Glutamatergic neuron (in vitro differentiated cells): Measurements from ENCODE around the gene BLID. TPM values are rescaled to one million over a fixed set of nuclear protein-coding genes. Genes with fewer than 3 reads are reported as not detected.

Experiments used
- DNase-seq: peaks from one replicate; pipeline ENCODE4 v3.0.0; 2022
- H3K27ac Mint-ChIP-seq: one replicate; pipeline ENCODE4 v1.8.0; 2020; ENCODE audit warnings: mild to moderate bottlenecking, mixed read lengths, inconsistent platforms; ENCODE audit not compliant: unreplicated experiment
- H3K27me3 Mint-ChIP-seq: one replicate; pipeline ENCODE4 v1.8.0; 2020; ENCODE audit warnings: mild to moderate bottlenecking, moderate library complexity, mixed read lengths, inconsistent platforms; ENCODE audit not compliant: unreplicated experiment
- H3K36me3 Mint-ChIP-seq: one replicate; pipeline ENCODE4 v1.8.0; 2020; ENCODE audit warnings: mild to moderate bottlenecking, mixed read lengths, inconsistent platforms; ENCODE audit not compliant: unreplicated experiment
- H3K4me1 Mint-ChIP-seq: one replicate; pipeline ENCODE4 v1.8.0; 2020; ENCODE audit warnings: mild to moderate bottlenecking, low read depth, mixed read lengths, inconsistent platforms; ENCODE audit not compliant: unreplicated experiment
- H3K4me3 Mint-ChIP-seq: one replicate; pipeline ENCODE4 v1.8.0; 2020; ENCODE audit warnings: mild to moderate bottlenecking, mixed read lengths, inconsistent platforms; ENCODE audit not compliant: unreplicated experiment
- H3K9me3 Mint-ChIP-seq: one replicate; pipeline ENCODE4 v1.8.0; 2020; ENCODE audit warnings: mild to moderate bottlenecking, moderate library complexity, mixed read lengths, inconsistent platforms; ENCODE audit not compliant: unreplicated experiment
- total RNA-seq: library from RNA; stranded (reverse); fragmentation: NEBNext Ultra II Directional; extraction: Animal tissue kit (Norgen Biotek cat#: 25700); gene quantifications from one replicate; pipeline ENCODE4 v1.2.1, GENCODE V29; 2021; ENCODE audit not compliant: unreplicated experiment
- TF ChIP-seq, protein P1 (sequence below): fragments of 200-600 bp; sonication (generic); IDR thresholded peaks from one replicate; pipeline ENCODE4 v1.5.0; 2021; ENCODE audit not compliant: partially characterized antibody, unreplicated experiment

BLID gene
- total RNA-seq, 1 donor from 2014 or later = not detected

DNA sequence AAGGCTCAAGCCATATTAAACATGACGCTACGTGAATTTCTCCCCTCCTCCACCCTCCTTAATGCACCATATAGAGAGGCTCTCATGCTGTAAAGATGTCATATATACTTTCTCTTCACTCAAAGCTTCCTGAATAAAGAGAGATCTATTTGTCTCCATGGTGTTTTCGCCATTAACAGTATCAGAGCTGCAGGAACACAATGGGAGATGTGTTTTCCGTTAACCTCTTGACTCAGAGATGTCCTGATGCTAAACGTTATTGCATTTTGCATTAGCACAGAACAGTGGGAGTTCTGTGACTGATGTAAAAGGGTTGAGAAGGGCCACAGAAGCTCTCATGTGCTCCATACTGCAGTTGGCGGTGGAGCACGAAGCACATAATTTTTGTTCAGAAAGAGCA is 25.7 kb upstream of the BLID start:
- H3K27ac Mint-ChIP-seq = no peak overlapping the region
- H3K4me3 Mint-ChIP-seq = no peak overlapping the region
- TF ChIP-seq, protein P1, sequence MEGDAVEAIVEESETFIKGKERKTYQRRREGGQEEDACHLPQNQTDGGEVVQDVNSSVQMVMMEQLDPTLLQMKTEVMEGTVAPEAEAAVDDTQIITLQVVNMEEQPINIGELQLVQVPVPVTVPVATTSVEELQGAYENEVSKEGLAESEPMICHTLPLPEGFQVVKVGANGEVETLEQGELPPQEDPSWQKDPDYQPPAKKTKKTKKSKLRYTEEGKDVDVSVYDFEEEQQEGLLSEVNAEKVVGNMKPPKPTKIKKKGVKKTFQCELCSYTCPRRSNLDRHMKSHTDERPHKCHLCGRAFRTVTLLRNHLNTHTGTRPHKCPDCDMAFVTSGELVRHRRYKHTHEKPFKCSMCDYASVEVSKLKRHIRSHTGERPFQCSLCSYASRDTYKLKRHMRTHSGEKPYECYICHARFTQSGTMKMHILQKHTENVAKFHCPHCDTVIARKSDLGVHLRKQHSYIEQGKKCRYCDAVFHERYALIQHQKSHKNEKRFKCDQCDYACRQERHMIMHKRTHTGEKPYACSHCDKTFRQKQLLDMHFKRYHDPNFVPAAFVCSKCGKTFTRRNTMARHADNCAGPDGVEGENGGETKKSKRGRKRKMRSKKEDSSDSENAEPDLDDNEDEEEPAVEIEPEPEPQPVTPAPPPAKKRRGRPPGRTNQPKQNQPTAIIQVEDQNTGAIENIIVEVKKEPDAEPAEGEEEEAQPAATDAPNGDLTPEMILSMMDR = no peak
- peaks cover 2% of the 10 kb centered on the region for H3K27me3 Mint-ChIP-seq
- DNase-seq = no peak
- no peaks in the 10 kb centered on the region for H3K9me3 Mint-ChIP-seq
- H3K36me3 Mint-ChIP-seq = no peaks in the 10 kb centered on the region
- H3K4me1 Mint-ChIP-seq = no peaks in the 10 kb centered on the region

DNA sequence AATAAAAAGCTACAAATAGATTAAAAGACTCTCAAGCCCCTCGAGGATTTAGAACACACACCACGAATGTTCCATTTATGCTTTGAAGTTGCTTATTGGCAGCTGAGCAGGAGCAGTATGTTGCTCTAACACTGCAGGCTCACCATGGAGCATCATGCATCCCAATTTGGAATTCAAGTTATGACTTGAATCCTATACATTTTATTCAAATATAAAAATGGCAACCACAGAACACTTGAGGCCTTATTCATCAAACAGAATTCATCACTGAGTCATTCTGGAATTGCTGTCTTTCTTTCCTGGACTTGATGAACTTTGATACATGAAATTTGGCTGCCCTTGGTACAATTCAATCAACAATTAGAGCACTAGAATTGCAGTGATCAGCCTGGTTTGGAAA is 24.5 kb upstream of the BLID start:
- Mint-ChIP-seq H3K27me3 (peaks cover 2% of the 10 kb centered on the region), H3K27ac (no peak overlapping the region), H3K9me3 (no peaks in the 10 kb centered on the region), H3K4me3 (no peak overlapping the region), H3K36me3 (no peaks in the 10 kb centered on the region), H3K4me1 (no peaks in the 10 kb centered on the region)
- no peak for DNase-seq
- TF ChIP-seq, protein P1 = no peak

DNA sequence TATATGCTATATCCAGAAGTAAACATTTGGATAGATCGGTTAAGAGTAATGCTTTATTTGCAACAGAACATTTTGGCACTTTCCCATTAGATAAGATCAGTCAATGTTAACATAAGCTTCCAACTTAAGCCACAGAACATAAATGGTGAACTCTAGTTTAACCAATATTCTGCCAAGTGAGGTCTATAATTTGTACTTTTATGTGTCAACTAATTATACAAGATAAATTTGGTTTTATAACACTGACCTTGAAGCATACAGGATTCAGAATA is 23.5 kb upstream of the BLID start:
- Mint-ChIP-seq H3K27ac (no peak overlapping the region), H3K9me3 (no peaks in the 10 kb centered on the region), H3K36me3 (no peaks in the 10 kb centered on the region), H3K4me3 (no peak overlapping the region), H3K4me1 (no peaks in the 10 kb centered on the region), H3K27me3 (peaks cover 2% of the 10 kb centered on the region)
- TF ChIP-seq, protein P1 = no peak
- DNase-seq = no peak

DNA sequence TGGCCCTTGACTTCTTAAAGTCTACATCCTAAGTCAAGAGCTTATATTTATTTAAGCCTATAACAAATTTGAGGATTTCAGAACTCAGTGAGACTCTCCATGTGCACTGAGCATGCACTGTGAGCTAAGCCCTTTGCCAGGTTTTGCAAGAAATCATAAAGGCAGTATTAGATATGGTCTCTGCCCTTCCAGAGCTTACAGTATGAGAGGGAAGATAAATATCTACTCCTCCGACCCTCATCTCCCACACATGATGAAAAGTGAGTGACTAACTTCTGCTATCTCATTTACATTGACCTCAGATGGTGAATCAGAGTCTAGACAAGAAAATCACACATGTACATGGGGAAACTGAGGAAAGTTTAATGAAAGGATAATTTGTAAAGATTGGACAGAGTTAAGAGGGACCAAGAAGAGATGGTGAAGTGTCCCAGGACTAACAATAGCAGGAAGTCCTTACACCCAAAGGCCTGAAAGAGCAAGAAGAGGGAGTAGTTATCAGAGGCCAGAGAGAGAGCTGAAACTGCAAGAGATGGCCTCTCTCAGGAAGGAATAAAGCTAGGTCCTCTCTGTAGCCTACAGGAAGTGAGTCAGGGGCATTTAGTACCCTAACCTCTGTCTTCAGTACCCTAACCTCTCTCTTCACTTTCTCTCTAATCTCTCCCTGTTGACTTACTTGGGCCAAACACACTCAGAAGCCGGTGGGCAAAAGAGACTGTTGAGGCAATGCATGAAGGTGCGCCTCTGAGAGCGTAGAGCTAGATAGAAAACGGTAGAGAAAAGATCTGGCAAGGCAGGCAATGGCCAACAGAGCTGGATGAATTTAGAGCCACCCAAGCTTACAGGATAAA is 23.0 kb upstream of the BLID start:
- TF ChIP-seq, protein P1 = no peak
- H3K36me3 Mint-ChIP-seq = no peaks in the 10 kb centered on the region
- H3K4me3 Mint-ChIP-seq = no peak overlapping the region
- no peaks in the 10 kb centered on the region for H3K9me3 Mint-ChIP-seq
- H3K4me1 Mint-ChIP-seq = no peaks in the 10 kb centered on the region
- H3K27me3 Mint-ChIP-seq = peaks cover 2% of the 10 kb centered on the region
- no peak overlapping the region for H3K27ac Mint-ChIP-seq
- DNase-seq = no peak

DNA sequence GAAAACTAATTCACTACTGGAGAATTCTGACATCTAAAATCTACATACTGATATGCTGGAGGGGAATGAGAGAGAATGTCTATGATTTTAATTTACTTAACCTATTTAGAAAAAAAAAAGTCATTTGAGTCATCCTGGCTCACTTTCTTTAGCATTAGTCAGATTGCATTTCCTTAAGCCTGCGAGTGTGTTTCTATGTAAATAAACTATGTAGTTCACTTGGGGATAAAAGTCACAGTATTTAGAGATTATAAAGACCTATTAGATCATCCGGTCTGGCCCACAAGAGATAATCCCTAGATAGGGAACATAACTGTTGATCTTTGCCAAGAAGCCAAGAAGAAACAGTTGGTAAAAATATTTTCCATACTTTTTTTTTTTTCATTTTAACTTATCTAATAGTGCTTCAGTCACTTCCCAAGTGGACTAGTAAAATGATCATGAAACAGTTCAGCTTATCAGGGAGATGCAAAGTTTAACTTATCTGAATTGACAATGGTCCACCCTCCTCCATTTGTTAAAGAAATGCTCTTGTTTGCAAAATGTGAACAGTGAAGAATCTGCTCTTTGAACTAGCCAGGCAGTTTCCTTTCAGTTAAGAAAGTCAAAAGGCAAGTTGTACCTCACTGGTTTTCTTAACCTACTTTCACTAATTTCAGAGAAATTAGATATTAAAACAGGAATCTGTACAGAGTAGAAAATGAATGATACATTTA is 21.2 kb upstream of the BLID start:
- H3K4me3 Mint-ChIP-seq = no peak overlapping the region
- H3K27ac Mint-ChIP-seq = no peak overlapping the region
- peaks cover 2% of the 10 kb centered on the region for H3K27me3 Mint-ChIP-seq
- H3K36me3 Mint-ChIP-seq = no peaks in the 10 kb centered on the region
- no peaks in the 10 kb centered on the region for H3K4me1 Mint-ChIP-seq
- no peak for DNase-seq
- no peaks in the 10 kb centered on the region for H3K9me3 Mint-ChIP-seq
- TF ChIP-seq, protein P1 = no peak
